ENCODE data around the gene FRK.
"Not testable (repeated sequence)": the region's sequence is repeated elsewhere in the genome, so short reads cannot be mapped to it uniquely, and the experiment has no call there.

Gene FRK

GRCh38 chr6:116096048-116096759 is 35.5 kb upstream of the FRK start:
- H3K4me1 ChIP-seq (ENCODE audit: control insufficient read depth, insufficient read depth, low read length); H3K9ac ChIP-seq (ENCODE audit: low read length); H3K27me3 ChIP-seq (ENCODE audit: control insufficient read depth, insufficient read depth, low read length); H3K36me3 ChIP-seq (ENCODE audit: control insufficient read depth, insufficient read depth, low read length); H3K4me3 ChIP-seq (ENCODE audit: low read length); H3K27ac ChIP-seq (ENCODE audit: low read depth, low read length): not testable (repeated sequence)

- Histone ChIP-seq H3K27me3 (ENCODE audit: control insufficient read depth, insufficient read depth, low read length) (no peaks in the 10 kb centered on the region), H3K9ac (ENCODE audit: low read length) (no peak overlapping the region), H3K4me1 (ENCODE audit: control insufficient read depth, insufficient read depth, low read length) (no peaks in the 10 kb centered on the region), H3K36me3 (ENCODE audit: control insufficient read depth, insufficient read depth, low read length) (no peaks in the 10 kb centered on the region), H3K27ac (ENCODE audit: low read depth, low read length) (no peak overlapping the region), H3K4me3 (ENCODE audit: low read length) (no peak overlapping the region)
Measured at GRCh38 chr6:116094041-116094440, 33.4 kb upstream of the FRK start.

- Histone ChIP-seq H3K4me1 (ENCODE audit: control insufficient read depth, insufficient read depth, low read length) (no peaks in the 10 kb centered on the region), H3K36me3 (ENCODE audit: control insufficient read depth, insufficient read depth, low read length) (no peaks in the 10 kb centered on the region), H3K9ac (ENCODE audit: low read length) (no peak overlapping the region), H3K4me3 (ENCODE audit: low read length) (no peak overlapping the region), H3K27ac (ENCODE audit: low read depth, low read length) (no peak overlapping the region), H3K27me3 (ENCODE audit: control insufficient read depth, insufficient read depth, low read length) (no peaks in the 10 kb centered on the region)
Measured at GRCh38 chr6:116090251-116090650, 29.6 kb upstream of the FRK start.

- Histone ChIP-seq H3K27ac (ENCODE audit: low read depth, low read length) (no peak overlapping the region), H3K4me1 (ENCODE audit: control insufficient read depth, insufficient read depth, low read length) (no peaks in the 10 kb centered on the region), H3K27me3 (ENCODE audit: control insufficient read depth, insufficient read depth, low read length) (no peaks in the 10 kb centered on the region), H3K4me3 (ENCODE audit: low read length) (no peak overlapping the region), H3K9ac (ENCODE audit: low read length) (no peak overlapping the region), H3K36me3 (ENCODE audit: control insufficient read depth, insufficient read depth, low read length) (no peaks in the 10 kb centered on the region)
Measured at GRCh38 chr6:116088946-116089345, 28.3 kb upstream of the FRK start.

GRCh38 chr6:116087437-116088027 is 26.8 kb upstream of the FRK start:
- Histone ChIP-seq H3K4me1 (ENCODE audit: control insufficient read depth, insufficient read depth, low read length) (no peaks in the 10 kb centered on the region), H3K4me3 (ENCODE audit: low read length) (no peak overlapping the region), H3K36me3 (ENCODE audit: control insufficient read depth, insufficient read depth, low read length) (no peaks in the 10 kb centered on the region), H3K27me3 (ENCODE audit: control insufficient read depth, insufficient read depth, low read length) (no peaks in the 10 kb centered on the region), H3K9ac (ENCODE audit: low read length) (no peak overlapping the region), H3K27ac (ENCODE audit: low read depth, low read length) (no peak overlapping the region)

- H3K36me3 ChIP-seq (ENCODE audit: control insufficient read depth, insufficient read depth, low read length) = no peaks in the 10 kb centered on the region
- H3K4me1 ChIP-seq (ENCODE audit: control insufficient read depth, insufficient read depth, low read length) = no peaks in the 10 kb centered on the region
- no peak overlapping the region for H3K27ac ChIP-seq (ENCODE audit: low read depth, low read length)
- H3K9ac ChIP-seq (ENCODE audit: low read length) = no peak overlapping the region
- H3K4me3 ChIP-seq (ENCODE audit: low read length) = no peak overlapping the region
- no peaks in the 10 kb centered on the region for H3K27me3 ChIP-seq (ENCODE audit: control insufficient read depth, insufficient read depth, low read length)
Measured at GRCh38 chr6:116084284-116084683, 23.6 kb upstream of the FRK start.

- Histone ChIP-seq H3K9ac (ENCODE audit: low read length) (no peak overlapping the region), H3K4me3 (ENCODE audit: low read length) (no peak overlapping the region), H3K36me3 (ENCODE audit: control insufficient read depth, insufficient read depth, low read length) (no peaks in the 10 kb centered on the region), H3K4me1 (ENCODE audit: control insufficient read depth, insufficient read depth, low read length) (no peaks in the 10 kb centered on the region), H3K27me3 (ENCODE audit: control insufficient read depth, insufficient read depth, low read length) (no peaks in the 10 kb centered on the region), H3K27ac (ENCODE audit: low read depth, low read length) (no peak overlapping the region)
Measured at GRCh38 chr6:116083052-116083451, 22.4 kb upstream of the FRK start.

- no peaks in the 10 kb centered on the region for H3K4me1 ChIP-seq (ENCODE audit: control insufficient read depth, insufficient read depth, low read length)
- H3K36me3 ChIP-seq (ENCODE audit: control insufficient read depth, insufficient read depth, low read length) = no peaks in the 10 kb centered on the region
- H3K4me3 ChIP-seq (ENCODE audit: low read length) = no peak overlapping the region
- H3K27me3 ChIP-seq (ENCODE audit: control insufficient read depth, insufficient read depth, low read length) = no peaks in the 10 kb centered on the region
- no peak overlapping the region for H3K9ac ChIP-seq (ENCODE audit: low read length)
- no peak overlapping the region for H3K27ac ChIP-seq (ENCODE audit: low read depth, low read length)
Measured at GRCh38 chr6:116078945-116079344, 18.3 kb upstream of the FRK start.

- no peak overlapping the region for H3K27ac ChIP-seq (ENCODE audit: low read depth, low read length)
- no peaks in the 10 kb centered on the region for H3K4me1 ChIP-seq (ENCODE audit: control insufficient read depth, insufficient read depth, low read length)
- H3K27me3 ChIP-seq (ENCODE audit: control insufficient read depth, insufficient read depth, low read length) = no peaks in the 10 kb centered on the region
- no peak overlapping the region for H3K9ac ChIP-seq (ENCODE audit: low read length)
- H3K4me3 ChIP-seq (ENCODE audit: low read length) = no peak overlapping the region
- H3K36me3 ChIP-seq (ENCODE audit: control insufficient read depth, insufficient read depth, low read length) = no peaks in the 10 kb centered on the region
Measured at GRCh38 chr6:116078522-116078921, 17.8 kb upstream of the FRK start.

- Histone ChIP-seq H3K4me3 (ENCODE audit: low read length) (no peak overlapping the region), H3K9ac (ENCODE audit: low read length) (no peak overlapping the region), H3K4me1 (ENCODE audit: control insufficient read depth, insufficient read depth, low read length) (no peaks in the 10 kb centered on the region), H3K27me3 (ENCODE audit: control insufficient read depth, insufficient read depth, low read length) (no peaks in the 10 kb centered on the region), H3K27ac (ENCODE audit: low read depth, low read length) (no peak overlapping the region), H3K36me3 (ENCODE audit: control insufficient read depth, insufficient read depth, low read length) (no peaks in the 10 kb centered on the region)
Measured at GRCh38 chr6:116074732-116075390, 14.2 kb upstream of the FRK start.

GRCh38 chr6:116073765-116074440 is 13.2 kb upstream of the FRK start:
- no peaks in the 10 kb centered on the region for H3K27me3 ChIP-seq (ENCODE audit: control insufficient read depth, insufficient read depth, low read length)
- no peak overlapping the region for H3K27ac ChIP-seq (ENCODE audit: low read depth, low read length)
- H3K36me3 ChIP-seq (ENCODE audit: control insufficient read depth, insufficient read depth, low read length) = no peaks in the 10 kb centered on the region
- H3K4me3 ChIP-seq (ENCODE audit: low read length) = no peak overlapping the region
- no peaks in the 10 kb centered on the region for H3K4me1 ChIP-seq (ENCODE audit: control insufficient read depth, insufficient read depth, low read length)
- H3K9ac ChIP-seq (ENCODE audit: low read length) = no peak overlapping the region

- no peak overlapping the region for H3K4me3 ChIP-seq (ENCODE audit: low read length)
- no peaks in the 10 kb centered on the region for H3K4me1 ChIP-seq (ENCODE audit: control insufficient read depth, insufficient read depth, low read length)
Measured at GRCh38 chr6:116072368-116072767, 11.7 kb upstream of the FRK start.

More at GRCh38 chr6:116072368-116072767, 11.7 kb upstream of the FRK start:
- H3K27ac ChIP-seq (ENCODE audit: low read depth, low read length) = no peak overlapping the region
- no peak overlapping the region for H3K9ac ChIP-seq (ENCODE audit: low read length)
- H3K36me3 ChIP-seq (ENCODE audit: control insufficient read depth, insufficient read depth, low read length) = no peaks in the 10 kb centered on the region
- no peaks in the 10 kb centered on the region for H3K27me3 ChIP-seq (ENCODE audit: control insufficient read depth, insufficient read depth, low read length)
